ENCODE results near the gene MED14. TPM values are rescaled to one million over a fixed set of nuclear protein-coding genes. Genes with fewer than 3 reads are reported as not detected.

Gene MED14
- total RNA-seq, result 10 to 100 TPM; 40.3 to 44.2 TPM

DNA sequence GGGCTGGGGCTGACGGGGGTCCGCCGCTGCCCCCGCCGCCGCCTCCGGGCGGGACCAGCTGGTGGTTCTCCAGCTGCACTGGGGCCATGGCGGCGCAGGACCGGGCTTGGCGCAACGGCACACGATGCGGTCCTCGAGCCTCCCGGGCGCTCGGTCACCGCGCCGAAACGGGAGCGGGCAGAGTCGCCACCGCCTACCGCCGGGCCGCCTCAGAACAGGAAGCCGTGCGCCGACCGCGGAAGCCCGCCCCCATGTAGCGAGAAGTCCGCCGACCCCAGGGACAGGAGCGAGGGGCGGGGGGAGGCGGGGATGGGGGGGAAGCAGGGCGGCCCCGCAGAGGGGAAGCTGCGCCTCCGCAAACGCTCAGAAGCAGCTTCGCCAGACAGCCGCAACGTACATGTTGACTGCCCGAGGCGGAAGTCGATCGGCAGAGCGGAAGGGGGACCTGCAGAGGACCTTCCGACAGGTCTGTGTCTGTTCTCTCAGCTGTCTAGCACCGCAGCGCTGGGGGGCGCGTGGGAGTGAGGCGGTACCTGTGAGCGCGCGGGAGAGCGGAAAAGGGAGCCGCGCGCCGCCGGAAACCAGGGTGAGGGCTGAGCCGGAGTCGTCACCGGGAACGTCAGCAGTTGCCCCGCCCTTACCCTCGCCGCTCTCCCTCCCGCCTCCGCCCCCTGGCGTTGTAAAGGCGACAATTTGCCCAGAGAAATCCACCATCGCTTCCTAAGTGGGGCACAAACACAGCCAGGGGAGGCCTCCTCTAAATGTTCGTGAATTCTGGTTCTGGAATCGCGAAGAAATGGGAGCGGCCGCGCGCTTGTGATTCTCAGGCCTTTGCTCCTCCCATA lies at the start of gene MED14:
TSS of gene MED14 (minus strand) at position 218 of the 845 bp plus-strand sequence. CDS start at position 88, 130 bp downstream.

DNA sequence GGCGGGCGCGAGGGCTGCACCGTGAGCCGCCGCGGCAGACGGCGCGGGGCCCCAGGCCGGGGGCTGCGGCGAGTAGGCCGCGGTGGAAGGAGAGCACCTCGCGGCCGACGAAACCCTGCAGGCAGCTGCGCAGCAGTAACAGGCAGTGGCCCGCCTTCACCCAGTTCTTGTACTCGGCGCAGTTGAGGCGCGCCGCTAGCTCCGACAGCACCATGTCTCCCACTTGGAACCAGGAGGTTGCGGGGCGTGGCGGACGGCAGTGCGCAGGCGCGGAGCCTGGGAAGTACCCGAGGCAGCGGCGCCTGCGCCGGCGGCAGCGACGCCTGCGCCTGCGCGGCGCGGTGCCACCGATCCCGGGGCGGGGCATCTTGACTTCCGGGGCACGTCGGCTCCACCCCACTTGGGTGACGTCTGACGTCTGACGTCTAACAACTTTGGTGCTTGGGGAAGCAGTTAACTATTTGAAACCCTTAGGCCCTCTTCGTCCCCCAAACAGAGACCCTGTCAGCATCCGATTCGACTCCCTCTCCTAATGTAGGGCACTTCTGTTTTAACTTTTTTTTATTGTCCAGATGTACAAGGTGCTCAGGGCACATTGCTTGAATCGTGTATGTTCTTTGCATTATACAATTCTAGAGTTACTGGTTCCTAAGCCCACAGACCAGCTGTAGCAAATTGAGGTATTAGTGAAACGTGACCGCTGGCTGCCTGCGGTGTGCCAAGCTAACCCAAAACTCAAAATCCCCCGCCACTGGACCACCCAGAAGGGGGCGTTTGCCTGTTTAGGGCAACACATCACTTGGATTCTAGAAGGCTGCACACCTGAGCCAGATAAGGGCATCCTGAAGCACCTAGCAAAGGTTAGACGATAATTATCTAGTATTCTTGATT lies 87.8 kb downstream of the MED14 start, which contains the start of gene CXorf38:
TSS of gene CXorf38 (minus strand) at position 255 of the 891 bp plus-strand sequence. CDS start at position 214, 41 bp downstream.

DNA sequence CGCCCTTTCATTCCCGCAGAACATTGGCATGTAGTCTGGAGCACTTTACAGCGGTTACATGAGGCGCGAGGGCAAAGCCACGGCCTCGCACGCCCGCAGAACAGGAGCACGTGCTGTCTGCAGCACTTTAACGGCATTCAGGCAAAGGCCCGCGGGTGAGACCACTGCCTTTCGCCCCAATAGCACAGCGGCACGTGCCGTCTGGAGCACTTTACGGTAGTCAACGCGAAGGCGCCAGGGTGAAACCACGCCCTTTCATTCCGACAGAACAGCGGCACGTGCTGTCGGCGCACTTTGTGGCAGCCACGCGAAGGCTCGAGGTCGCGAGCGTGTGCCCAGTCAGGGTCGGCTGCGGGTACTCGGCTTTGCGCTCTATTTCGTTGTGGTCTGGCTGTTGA lies 112.2 kb downstream of the MED14 start, which contains the start of gene MPC1L:
TSS of gene MPC1L (plus strand) at position 290 of the 398 bp plus-strand sequence. CDS start 138 bp downstream, outside the sequence.

Other genes with a start within 250 kb of the MED14 start
- 10 to 100 TPM; 64.1 to 68.9 TPM for gene ATP6AP2, start 154.6 kb downstream of the MED14 start, total RNA-seq
- not detected for gene MPC1L, start 112.1 kb downstream of the MED14 start, total RNA-seq
- gene CXorf38, start 88.0 kb downstream of the MED14 start, total RNA-seq, result 10 to 100 TPM; 19.6 to 20.6 TPM